Non-pigmented ciliary epithelial cell (primary cell): ENCODE data around the gene HLA-DRB1.
"Not testable (repeated sequence)": the region's sequence is repeated elsewhere in the genome, so short reads cannot be mapped to it uniquely, and the experiment has no call there.

Experiments used
- DNase-seq: peaks from one replicate; pipeline ENCODE4 v3.0.0-alpha.2; 2010; ENCODE audit warnings: low read depth

HLA-DRB1 gene

DNA sequence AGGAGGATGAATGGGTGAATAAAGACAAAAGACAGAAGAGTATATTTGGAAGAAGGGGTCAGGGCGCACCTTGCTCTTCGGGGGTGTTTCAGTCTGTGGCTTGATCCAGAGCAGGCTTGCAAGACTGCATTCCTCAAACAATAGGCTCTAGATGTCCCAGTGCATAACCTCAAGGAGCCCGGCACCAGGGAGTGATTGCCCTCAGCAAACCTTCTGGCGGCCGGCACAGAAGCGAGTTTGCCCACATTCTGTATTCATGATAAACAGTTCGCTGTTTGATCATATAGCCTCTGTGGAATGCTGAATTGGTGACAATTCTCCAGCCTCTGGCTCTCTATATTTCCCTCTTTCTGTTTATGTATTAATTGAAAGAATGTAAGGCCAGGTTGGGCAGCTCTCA is 29.9 kb downstream of the HLA-DRB1 start:
- no peak for DNase-seq

DNA sequence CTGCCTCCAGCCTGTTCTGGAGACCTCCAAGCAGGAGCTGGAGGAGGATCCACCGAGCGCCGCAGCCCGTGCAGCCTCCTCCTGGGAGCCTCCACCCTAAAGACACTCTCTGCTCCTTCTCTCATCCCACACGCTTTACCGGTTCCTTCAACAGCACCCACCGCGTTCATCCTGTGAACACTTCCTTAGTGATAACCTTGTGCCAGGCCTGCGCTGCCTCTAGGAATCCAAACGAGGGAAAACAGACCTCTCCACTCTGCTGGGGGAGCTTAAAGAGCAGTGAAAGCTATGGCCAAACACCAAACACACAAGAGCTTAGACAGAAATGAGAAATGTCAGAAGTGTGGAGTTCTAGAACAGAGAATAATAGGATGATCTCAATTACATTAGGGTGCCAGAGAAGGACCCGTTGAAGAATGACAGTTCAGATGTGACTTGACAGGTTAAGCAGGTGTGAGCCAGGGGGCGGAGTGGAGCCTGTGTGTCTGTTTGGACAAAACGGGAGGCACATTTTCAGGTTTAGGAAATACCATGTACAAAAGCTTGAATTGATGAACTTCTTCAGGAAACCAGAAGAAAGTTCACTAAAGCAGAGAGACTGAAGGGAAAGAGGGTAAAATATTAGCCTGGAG is 31.1 kb downstream of the HLA-DRB1 start:
- DNase-seq, result no peak

DNA sequence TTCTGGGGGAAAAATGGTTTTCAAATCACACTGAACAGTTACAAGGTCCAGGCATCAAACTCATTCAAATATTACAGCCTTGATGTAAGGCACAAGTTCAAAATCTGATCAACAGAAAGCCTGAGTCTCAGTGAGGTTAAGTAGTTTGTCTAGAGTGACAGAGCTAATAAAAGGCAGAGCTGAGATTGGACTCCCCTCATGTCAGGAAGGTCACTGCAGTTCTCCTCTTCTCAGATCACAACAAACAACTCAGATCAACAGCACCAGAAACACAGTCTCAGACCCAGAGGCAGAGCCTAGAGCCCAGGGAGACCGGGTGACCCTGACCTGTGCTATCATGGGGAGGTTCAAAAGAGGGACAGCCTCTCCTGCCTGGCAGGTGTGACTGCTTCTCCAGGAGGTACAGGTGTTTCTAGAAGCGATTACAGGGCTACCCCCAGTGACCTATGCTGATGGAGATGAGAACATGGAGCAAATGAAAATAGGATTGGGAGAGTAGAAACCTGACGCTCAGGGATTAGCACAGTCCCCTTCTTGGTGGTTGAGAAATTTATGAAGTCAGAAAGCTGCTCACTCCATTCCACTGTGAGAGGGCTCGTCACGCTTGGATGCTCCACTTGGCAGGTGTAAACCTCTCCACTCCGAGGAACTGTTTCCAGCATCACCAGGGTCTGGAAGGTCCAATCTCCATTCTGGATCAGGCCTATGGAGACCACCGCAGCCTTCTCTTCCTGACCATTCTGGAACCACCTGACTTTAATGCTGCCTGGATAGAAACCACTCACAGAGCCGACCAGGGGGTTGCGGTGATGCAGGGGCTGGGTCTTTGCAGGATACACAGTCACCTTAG is 35.3 kb downstream of the HLA-DRB1 start:
- no peak for DNase-seq

DNA sequence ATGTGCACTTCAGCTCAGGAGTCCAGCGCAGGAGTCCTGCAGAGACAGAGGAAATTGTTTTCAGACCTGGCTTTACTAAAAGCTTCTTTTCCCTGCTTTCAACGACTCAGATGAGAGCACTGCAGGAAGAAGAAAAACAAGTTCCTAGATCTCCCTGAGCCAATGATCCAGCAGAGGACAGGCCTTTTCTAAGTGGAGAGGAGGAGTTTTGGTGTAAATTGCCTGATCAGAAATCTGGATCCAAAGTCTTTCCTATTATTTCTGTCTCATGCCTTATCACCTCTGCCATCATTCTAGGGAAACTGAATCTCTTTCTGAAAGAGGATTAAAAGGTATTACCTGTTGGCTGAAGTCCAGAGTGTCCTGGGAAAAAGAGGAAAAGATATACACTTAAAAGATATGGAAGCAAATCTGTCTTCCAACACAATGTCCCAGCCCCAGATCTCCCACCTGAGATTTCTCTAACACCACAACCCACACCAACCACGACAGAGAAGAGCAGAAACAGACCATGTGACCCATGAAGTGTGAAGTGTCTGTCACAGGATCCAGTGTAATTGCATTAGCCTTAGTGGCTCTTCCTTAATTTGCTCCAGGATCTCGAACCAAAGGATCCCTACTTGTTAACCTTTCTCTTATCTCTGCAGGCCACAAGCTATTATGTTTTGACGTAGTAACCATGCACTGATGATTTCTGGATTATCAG is 36.5 kb downstream of the HLA-DRB1 start:
- DNase-seq, result no peak

DNA sequence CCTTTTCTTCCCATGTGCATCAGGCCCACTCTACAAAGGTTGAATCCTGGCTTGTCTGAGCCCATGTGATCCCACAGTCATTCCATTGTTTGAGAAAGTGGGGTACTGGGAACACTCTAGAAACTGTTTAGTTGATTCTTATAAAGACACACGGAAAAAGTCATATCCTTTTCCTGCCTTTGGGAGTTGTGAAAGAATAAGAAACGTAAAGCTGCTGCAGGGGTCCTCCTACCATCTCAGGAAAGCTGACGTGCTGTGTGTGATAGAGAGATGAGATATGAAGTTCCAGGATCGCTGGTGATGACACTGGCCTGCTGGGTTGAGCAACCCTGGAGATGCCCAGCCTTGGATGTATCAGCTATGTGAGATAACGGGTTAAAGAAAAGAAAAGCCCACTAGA is 38.2 kb downstream of the HLA-DRB1 start:
- DNase-seq, result no peak

DNA sequence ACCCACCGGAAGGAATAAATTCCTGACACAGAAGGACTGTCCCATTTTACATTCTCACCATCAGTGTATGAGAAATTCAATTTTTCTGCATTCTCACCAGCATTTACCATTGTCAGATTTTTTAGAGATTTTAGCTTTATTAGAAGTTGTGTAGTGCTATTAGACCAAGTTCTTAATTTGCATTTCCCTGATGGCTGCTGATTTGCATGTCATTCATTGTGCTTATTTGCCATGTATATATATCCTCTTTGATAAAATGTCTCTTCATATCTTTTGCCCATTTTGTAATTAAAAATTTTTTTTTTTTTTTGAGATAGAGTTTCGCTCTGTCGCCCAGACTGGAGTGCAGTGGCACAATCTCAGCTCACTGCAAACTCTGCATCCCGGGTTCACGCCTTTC is 49.8 kb downstream of the HLA-DRB1 start:
- DNase-seq, result no peak

DNA sequence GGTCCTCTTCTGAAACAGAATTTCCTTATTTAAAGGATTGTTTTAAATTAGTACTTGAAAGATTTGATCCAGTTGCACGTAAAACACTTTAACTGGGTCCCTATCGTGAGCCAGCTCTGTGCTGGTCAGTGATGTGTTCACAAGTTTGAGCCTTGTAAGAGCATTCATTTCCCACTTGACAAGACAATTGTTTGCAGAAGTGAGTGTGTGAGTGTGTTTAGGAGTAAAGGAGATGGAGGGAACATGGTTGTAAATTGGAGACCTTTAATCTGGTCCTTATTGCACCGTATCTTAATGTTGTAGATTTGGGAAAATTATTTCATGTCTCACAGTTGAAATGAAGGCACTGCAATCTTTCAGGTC is 59.2 kb downstream of the HLA-DRB1 start:
- DNase-seq, result not testable (repeated sequence)

DNA sequence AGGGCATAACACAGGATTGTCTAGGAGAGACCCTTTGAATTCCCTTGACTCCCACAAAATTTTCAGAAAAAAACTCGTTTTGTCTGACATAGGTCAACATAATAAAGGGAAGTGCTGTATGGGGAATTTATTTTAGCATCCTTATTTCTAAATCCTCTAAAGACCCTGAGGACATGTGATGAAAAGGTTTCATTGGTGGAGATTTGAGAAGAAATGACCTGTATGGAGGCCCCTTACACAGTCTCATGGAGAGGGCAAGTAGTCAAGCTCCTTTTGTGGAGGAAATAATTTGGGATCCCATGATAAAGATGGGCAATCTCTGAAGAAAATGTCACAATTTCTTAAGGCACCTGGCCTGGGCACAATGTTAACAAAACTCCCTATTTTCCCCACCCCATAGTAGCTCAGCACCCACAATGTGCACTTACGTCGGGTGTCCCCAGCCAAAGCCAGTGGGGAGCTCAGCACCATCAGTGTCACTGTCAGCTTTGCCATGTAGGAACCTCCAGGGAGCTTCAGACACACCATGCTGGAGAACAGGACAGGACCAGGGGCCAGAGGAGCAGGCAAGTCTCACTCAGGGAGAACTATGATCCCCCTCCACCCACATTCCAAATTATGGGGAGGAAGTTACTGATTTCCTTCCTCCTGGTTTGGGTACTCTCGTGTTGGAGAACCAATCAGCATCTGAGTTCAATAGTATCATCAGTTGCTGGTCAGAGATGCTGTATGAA is 59.8 kb downstream of the HLA-DRB1 start, which contains the start of gene HLA-DRB5:
HLA-DRB5 (minus strand) TSS at position 591 of the 734 bp plus-strand sequence; CDS start at position 528, 63 bp downstream.
- no peak for DNase-seq
